Epithelial cell of esophagus (primary cell): Measurements from ENCODE around the gene NRGN.

Experiments
- DNase-seq: peaks from one replicate; pipeline ENCODE4 v3.0.0; 2010; ENCODE audit warnings: low read depth
- H3K4me3 ChIP-seq: 2 replicates; pipeline ENCODE4 v1.5.1; 2011; ENCODE audit warnings: mild to moderate bottlenecking, low read length, control low read depth
- TF ChIP-seq, protein P1 (sequence below): IDR thresholded peaks from 2 replicates; pipeline ENCODE4 v1.5.1; 2011; ENCODE audit warnings: low read depth, mild to moderate bottlenecking, low read length, control low read depth, inconsistent platforms; ENCODE audit not compliant: insufficient read depth; ENCODE audit errors: missing control alignments

Gene NRGN

DNA sequence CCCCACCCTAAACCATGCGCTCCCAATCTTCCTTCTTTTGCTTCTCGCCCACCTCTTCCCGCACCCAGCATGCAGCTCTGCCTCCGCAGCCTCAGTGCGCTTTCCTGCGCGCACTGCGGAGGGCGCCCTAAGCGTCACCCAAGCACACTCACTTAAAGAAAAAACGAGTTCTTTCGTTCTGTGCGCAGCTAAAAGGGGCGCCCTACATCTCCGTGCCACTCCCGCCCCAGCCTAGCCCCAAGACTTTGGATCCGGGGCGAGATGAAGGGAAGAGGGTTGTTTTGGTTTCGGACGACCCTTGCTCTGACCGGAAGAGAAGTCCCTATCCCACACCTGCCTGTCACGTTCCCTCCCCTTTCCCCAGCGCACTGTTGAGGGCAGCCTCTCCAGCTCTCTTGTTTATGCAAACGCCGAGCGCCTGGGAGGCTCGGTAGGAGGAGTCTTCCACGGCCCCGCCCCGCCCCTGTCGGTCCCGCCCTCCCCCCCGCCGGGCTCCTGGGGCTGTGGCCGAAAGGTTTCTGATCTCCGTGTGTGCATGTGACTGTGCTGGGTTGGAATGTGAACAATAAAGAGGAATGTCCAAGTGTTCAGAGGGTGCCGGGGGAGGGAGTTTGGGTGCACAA is 7.0 kb downstream of the NRGN start:
- DNase-seq, result peak; percentile 84

DNA sequence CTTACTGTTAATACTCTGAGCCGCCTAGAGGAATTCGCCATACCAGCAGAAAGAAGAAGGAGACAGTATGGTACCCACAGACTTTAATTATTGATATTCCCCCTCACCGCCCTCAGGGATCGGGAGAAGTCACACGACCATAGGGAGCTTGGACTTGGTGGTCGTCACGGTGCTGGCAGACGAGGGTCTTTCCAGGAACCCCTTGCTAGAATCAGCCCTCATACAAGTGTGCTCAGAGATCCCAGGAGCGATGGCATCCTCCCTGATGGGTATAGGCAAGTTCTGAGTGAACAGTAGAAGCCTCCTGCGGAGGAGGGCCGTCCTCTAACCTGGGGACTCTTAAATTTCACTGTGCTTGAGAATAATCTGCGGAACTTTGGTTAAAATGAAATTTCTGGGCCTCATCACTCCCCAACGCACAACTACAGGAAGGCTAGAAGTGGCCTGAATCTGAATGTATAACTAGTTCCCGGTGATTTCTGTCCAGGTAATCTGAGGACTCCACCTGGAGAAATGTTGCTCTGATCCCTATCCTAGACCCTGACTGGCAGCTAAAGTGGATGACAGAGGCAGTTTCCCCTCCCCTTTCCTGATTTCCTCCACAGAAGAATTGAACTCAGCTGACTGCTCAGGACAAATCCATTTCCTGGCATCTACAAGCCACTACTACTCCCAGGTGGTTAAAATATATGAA is 7.8 kb downstream of the NRGN start:
- H3K4me3 ChIP-seq, result no peak overlapping the region
- TF ChIP-seq, protein P1, sequence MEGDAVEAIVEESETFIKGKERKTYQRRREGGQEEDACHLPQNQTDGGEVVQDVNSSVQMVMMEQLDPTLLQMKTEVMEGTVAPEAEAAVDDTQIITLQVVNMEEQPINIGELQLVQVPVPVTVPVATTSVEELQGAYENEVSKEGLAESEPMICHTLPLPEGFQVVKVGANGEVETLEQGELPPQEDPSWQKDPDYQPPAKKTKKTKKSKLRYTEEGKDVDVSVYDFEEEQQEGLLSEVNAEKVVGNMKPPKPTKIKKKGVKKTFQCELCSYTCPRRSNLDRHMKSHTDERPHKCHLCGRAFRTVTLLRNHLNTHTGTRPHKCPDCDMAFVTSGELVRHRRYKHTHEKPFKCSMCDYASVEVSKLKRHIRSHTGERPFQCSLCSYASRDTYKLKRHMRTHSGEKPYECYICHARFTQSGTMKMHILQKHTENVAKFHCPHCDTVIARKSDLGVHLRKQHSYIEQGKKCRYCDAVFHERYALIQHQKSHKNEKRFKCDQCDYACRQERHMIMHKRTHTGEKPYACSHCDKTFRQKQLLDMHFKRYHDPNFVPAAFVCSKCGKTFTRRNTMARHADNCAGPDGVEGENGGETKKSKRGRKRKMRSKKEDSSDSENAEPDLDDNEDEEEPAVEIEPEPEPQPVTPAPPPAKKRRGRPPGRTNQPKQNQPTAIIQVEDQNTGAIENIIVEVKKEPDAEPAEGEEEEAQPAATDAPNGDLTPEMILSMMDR, result no peak
- DNase-seq, result no peak

More for the DNA sequence above, 7.0 kb downstream of the NRGN start:
- TF ChIP-seq, protein P1, result peak; percentile 60
- H3K4me3 ChIP-seq, result peak overlapping the region; percentile 65

DNA sequence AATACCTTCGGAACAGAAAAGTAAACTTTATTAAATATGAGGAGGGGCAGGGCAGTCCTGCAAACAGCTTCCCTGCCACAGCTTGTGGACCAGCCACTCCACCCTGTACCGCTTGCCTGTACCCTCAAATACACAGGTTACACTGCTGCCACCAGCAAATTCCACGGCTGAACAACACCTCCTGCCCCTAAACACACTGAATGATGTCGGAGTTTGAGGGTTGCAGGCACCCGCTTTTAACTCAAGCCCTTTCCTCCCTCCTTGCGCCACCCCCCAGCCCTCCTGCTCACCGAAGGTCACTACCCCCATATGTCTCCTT is 8.3 kb downstream of the NRGN start:
- TF ChIP-seq, protein P1, result no peak
- DNase-seq, result no peak
- H3K4me3 ChIP-seq, result no peak overlapping the region

DNA sequence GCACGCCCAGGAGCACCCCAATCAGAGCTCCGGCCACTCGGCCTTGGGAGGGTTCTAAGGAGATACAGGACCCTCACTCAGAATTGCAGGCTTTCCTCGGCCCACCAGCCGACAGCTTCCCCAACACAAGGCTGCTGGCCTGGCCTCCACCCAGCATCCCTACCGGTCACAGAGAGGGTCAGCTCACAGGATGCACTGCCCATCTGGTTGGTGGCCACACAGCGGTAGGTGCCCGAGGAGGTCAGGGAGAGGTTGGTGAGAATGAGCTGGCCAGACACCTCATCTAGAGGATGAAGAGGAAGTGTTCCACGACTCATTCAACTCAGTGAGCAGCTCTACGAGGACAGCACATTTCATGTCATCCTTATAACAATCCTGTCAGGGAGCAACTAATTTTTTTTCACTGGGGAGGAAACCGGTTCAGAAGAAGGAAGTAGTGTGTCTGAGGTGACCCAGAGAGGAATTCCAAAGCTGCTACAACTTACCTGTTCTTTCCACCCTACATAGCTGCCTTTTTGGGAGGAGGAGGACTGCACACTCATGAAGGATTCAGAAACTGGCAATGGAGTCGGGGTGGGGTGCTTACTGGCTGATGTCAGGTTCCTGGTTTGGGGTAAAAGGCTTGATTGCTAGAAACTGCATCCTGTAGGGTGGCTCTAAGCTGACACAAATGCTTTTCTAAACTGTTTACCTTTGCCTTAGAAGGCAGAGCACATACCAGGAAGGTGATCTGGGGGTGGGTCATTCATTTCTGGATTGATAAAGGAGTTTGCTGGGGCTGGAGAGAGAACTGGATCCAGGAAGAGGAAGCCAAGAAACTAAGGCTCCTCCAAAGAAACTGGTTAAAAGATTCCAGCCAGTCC is 9.0 kb downstream of the NRGN start:
- no peak overlapping the region for H3K4me3 ChIP-seq
- TF ChIP-seq, protein P1, result no peak
- peak; percentile 52 for DNase-seq

DNA sequence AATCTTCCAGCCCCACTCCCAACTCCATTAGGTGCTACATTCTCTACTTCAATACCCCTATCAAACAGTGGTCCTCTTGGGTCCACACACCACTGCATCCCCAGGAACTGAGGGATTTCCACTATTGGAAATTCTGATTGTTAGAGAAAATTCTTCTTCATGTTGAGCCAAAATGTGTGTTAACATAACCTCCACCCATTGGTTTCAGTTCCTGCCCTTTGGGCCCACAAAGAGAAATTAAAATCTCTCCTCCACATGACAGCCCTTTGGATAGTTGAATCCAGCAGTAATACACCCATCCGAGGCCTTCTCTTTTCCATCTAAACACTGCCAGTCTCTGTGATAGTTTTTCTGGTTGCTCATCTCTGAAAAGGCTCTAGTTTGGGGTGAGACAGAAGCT is 10.2 kb downstream of the NRGN start:
- no peak for DNase-seq
- no peak overlapping the region for H3K4me3 ChIP-seq
- TF ChIP-seq, protein P1, result no peak

DNA sequence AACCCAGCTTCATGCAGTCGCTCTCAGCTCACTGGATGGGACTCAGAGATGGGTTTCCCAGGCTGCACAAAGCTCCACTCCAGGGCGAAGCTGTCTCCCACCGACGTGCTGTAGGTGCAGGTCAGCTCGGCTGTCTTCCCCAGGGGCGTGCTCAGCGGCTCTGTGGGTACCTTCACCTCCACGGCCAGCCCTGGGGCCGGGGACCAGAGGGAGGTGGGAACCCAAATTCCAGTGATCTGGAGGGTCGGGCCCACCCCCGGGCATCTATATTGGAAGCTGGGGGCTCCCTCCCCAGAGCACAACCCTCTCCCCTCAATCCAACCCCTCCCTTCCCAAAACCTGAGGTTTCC is 11.6 kb downstream of the NRGN start:
- TF ChIP-seq, protein P1, result no peak
- H3K4me3 ChIP-seq, result no peak overlapping the region
- DNase-seq, result no peak
